Stimulated activated CD4-positive, alpha-beta T cell treated with anti-CD3 and anti-CD28 coated beads, TNF-alpha, amount 100 ng/mL, for 48 hours (primary cell): Measurements from ENCODE around the gene TMEM234.
A peak's percentile ranks its signal among the peaks of the same experiment; 100 is the strongest.

Source experiments
- DNase-seq, 3 donors: peaks; one replicate each; pipeline ENCODE4 v3.0.0-alpha.2; 2020; ENCODE audit warnings: low read depth in 3 of 3

Gene TMEM234

GRCh38 chr1:32200226-32201010, 21.7 kb downstream of the TMEM234 start, which contains the start of gene CCDC28B:
Gene CCDC28B, plus strand, starts transcription at chr1:32200595. Its CDS starts 1,341 bp downstream, at chr1:32201936.
- DNase-seq = peak in 1 of 3 donors; percentile 47

- no peak for DNase-seq
Observed at GRCh38 chr1:32199717-32200072, 22.5 kb downstream of the TMEM234 start.

GRCh38 chr1:32199043-32199716, 23.0 kb downstream of the TMEM234 start:
- DNase-seq = no peak

GRCh38 chr1:32198237-32199042, 23.7 kb downstream of the TMEM234 start:
- DNase-seq = no peak

- no peak for DNase-seq
Observed at GRCh38 chr1:32197837-32198236, 24.3 kb downstream of the TMEM234 start.

GRCh38 chr1:32197074-32197473, 25.1 kb downstream of the TMEM234 start:
- DNase-seq = no peak

- no peak for DNase-seq
Observed at GRCh38 chr1:32195972-32196823, 26.0 kb downstream of the TMEM234 start.

GRCh38 chr1:32195531-32195930, 26.6 kb downstream of the TMEM234 start:
- no peak for DNase-seq

GRCh38 chr1:32194984-32195383, 27.2 kb downstream of the TMEM234 start:
- DNase-seq = no peak

- no peak for DNase-seq
Observed at GRCh38 chr1:32192220-32192948, 29.8 kb downstream of the TMEM234 start.

- no peak for DNase-seq
Observed at GRCh38 chr1:32187850-32188249, 34.3 kb downstream of the TMEM234 start.

GRCh38 chr1:32186491-32186890, 35.7 kb downstream of the TMEM234 start:
- no peak for DNase-seq

GRCh38 chr1:32186077-32186476, 36.1 kb downstream of the TMEM234 start:
- no peak for DNase-seq

GRCh38 chr1:32184650-32185049, 37.5 kb downstream of the TMEM234 start:
- no peak for DNase-seq

GRCh38 chr1:32182060-32182459, 40.1 kb downstream of the TMEM234 start:
- DNase-seq = no peak

- no peak for DNase-seq
Observed at GRCh38 chr1:32181563-32181962, 40.6 kb downstream of the TMEM234 start.

GRCh38 chr1:32181065-32181464, 41.1 kb downstream of the TMEM234 start:
- no peak for DNase-seq

- no peak for DNase-seq
Observed at GRCh38 chr1:32180186-32181060, 41.7 kb downstream of the TMEM234 start.

- peak; percentile 82 to 90 (median 88) for DNase-seq
Observed at GRCh38 chr1:32179443-32180185, 42.5 kb downstream of the TMEM234 start, which contains the start of gene TXLNA. Gene TXLNA, plus strand, starts transcription at chr1:32179675. Its CDS starts 671 bp downstream, at chr1:32180346.
